H1 (cell line): Measurements from ENCODE around the gene ADAMTS16. TPM values are rescaled to one million over a fixed set of nuclear protein-coding genes. Genes with fewer than 3 reads are reported as not detected.

Experiments used
- CHD2 ChIP-seq: IDR thresholded peaks from 2 replicates; pipeline ENCODE4 v1.6.1; 2012; ENCODE audit warnings: low read length, improper control_type of control experiment
- NANOG ChIP-seq: IDR thresholded peaks from 2 replicates; pipeline ENCODE4 v1.6.1; 2011; ENCODE audit warnings: low read length, low read depth, mild to moderate bottlenecking, inconsistent platforms; ENCODE audit not compliant: insufficient read depth, poor library complexity, severe bottlenecking
- RFX5 ChIP-seq: IDR thresholded peaks from 2 replicates; pipeline ENCODE4 v1.6.1; 2011; ENCODE audit warnings: low read depth, low read length, improper control_type of control experiment, borderline replicate concordance
- SP1 ChIP-seq: IDR thresholded peaks from 2 replicates; pipeline ENCODE4 v1.6.1; 2011; ENCODE audit warnings: low read depth, low read length
- polyA plus RNA-seq, 7 experiments: library from polyadenylated mRNA; depleted of rRNA in 3 of 7; stranded (reverse) in 5 of 7; unstranded in 2 of 7; fragments of >200 nt in 5 of 7; fragments of 200-250 nt in 2 of 7; gene quantifications; 1 replicate in 5 of 7; 2 replicates in 1 of 7; 4 replicates in 1 of 7; pipeline versions ENCODE4 v1.2.1 to v1.2.3, GENCODE V29; 2011 to 2013; ENCODE audit warnings: missing spikeins in 2 of 7, mixed read lengths in 2 of 7
- total RNA-seq: library from RNA; stranded (reverse); fragmentation: NEBNext Ultra II Directional; extraction: Animal tissue kit (Norgen Biotek cat#: 25700); gene quantifications from 2 replicates; pipeline ENCODE4 v1.2.1, GENCODE V29; 2021

ADAMTS16 gene
- total and polyA plus RNA-seq, 2 of the 8 experiments (the other 6 are each of a cell fraction or from before 2014, with no cell fraction given), result 3.7 to 16.0 TPM

GRCh38 chr5:5203451-5203850 lies 63.3 kb downstream of the ADAMTS16 start (continued):
- TF ChIP-seq RFX5 (no peak), CHD2 (no peak), NANOG (no peak), SP1 (no peak)
